MCF 10A (cell line): ENCODE results near the gene NFAT5. TPM values are rescaled to one million over a fixed set of nuclear protein-coding genes. Genes with fewer than 3 reads are reported as not detected.

Experiments
- BruUV-seq: library from RNA; stranded (reverse); fragments of 400-500 nt; replicated peaks from 2 replicates; lab custom pipeline; 2021; lab: Mats Ljungman, UMichigan
- CTCF ChIA-PET: fragments of 300-600 bp; sonication (Branson Sonifier 250); formaldehyde crosslinking; extraction: SDS; loops from one replicate; lab custom pipeline; 2021; ENCODE audit warnings: antibody characterized with exemption, inconsistent platforms; lab: Yijun Ruan, JAX
- POLR2A ChIA-PET: fragments of 300-600, 350-650 bp; sonication (Branson Sonifier 250); formaldehyde crosslinking; extraction: SDS; loops from one replicate; lab custom pipeline; 2020; ENCODE audit warnings: antibody characterized with exemption, inconsistent platforms; lab: Yijun Ruan, JAX
- DNase-seq: peaks from one replicate; pipeline ENCODE4 v3.0.0-alpha.2; 2018; ENCODE audit not compliant: unreplicated experiment
- H3K27ac Mint-ChIP-seq: one replicate; pipeline ENCODE4 v1.8.0; 2022; ENCODE audit warnings: mild to moderate bottlenecking, low read depth, mixed read lengths; ENCODE audit not compliant: unreplicated experiment
- H3K27me3 Mint-ChIP-seq: one replicate; pipeline ENCODE4 v1.8.0; 2022; ENCODE audit warnings: mixed read lengths; ENCODE audit not compliant: insufficient read depth, unreplicated experiment
- H3K36me3 Mint-ChIP-seq: one replicate; pipeline ENCODE4 v1.8.0; 2022; ENCODE audit warnings: mild to moderate bottlenecking, moderate library complexity, mixed read lengths; ENCODE audit not compliant: insufficient read depth, unreplicated experiment
- H3K4me1 Mint-ChIP-seq: one replicate; pipeline ENCODE4 v1.8.0; 2022; ENCODE audit warnings: mixed read lengths; ENCODE audit not compliant: insufficient read depth, unreplicated experiment
- H3K4me3 Mint-ChIP-seq: one replicate; pipeline ENCODE4 v1.8.0; 2022; ENCODE audit warnings: mild to moderate bottlenecking, moderate library complexity, mixed read lengths; ENCODE audit not compliant: unreplicated experiment
- H3K9me3 Mint-ChIP-seq: one replicate; pipeline ENCODE4 v1.8.0; 2022; ENCODE audit warnings: mixed read lengths; ENCODE audit not compliant: unreplicated experiment
- intact Hi-C: fragments of 100-400 bp; cut with micrococcal nuclease; formaldehyde crosslinking; loops from 2 replicates; pipeline ENCODE4 v1.14.1; 2022
- total RNA-seq: library from RNA; stranded (reverse); gene quantifications from 2 replicates; pipeline ENCODE4 v1.2.3, GENCODE V29; 2022
- TF ChIP-seq, protein P1 (sequence below): fragments of 200-600 bp; IDR thresholded peaks from one replicate; pipeline ENCODE4 v1.8.0; 2022; ENCODE audit warnings: antibody characterized with exemption, mild to moderate bottlenecking; ENCODE audit not compliant: unreplicated experiment

The NFAT5 gene
- total RNA-seq, 1 experiment from 2014 or later, result 46.4 TPM

DNA sequence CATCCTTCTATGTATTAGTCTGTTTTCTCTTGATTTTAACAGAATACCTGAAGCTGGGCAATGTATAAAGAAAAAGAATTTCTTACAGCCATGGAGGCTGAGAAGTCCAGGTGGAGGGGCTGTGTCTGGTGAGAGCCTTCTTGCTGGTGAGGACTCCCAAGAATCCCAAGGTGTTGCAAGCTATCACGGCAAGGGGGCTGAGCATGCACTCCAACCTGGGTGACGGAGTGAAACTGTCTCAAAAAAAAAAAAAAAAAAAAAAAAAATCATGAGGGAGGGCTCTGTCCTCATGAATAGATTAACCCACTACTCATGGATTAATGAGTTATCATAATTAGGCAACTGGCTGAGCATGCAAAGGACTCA, 141.2 kb downstream of the NFAT5 start:
- ChIA-PET CTCF (interaction anchor here (1.1 to 4.2 kb wide), 2 partner anchors 48 to 223 kb away, joined by 3 to 30 read pairs; partner anchors contain the start of gene NOB1), POLR2A (interaction anchor here (1.1 to 3.1 kb wide), 2 partner anchors 17 to 48 kb away, joined by 3 to 10 read pairs; partner anchors contain the start of gene NOB1)
- no peak overlapping the region for H3K4me3 Mint-ChIP-seq
- H3K27me3 Mint-ChIP-seq, result no peaks in the 10 kb centered on the region
- TF ChIP-seq, protein P1, sequence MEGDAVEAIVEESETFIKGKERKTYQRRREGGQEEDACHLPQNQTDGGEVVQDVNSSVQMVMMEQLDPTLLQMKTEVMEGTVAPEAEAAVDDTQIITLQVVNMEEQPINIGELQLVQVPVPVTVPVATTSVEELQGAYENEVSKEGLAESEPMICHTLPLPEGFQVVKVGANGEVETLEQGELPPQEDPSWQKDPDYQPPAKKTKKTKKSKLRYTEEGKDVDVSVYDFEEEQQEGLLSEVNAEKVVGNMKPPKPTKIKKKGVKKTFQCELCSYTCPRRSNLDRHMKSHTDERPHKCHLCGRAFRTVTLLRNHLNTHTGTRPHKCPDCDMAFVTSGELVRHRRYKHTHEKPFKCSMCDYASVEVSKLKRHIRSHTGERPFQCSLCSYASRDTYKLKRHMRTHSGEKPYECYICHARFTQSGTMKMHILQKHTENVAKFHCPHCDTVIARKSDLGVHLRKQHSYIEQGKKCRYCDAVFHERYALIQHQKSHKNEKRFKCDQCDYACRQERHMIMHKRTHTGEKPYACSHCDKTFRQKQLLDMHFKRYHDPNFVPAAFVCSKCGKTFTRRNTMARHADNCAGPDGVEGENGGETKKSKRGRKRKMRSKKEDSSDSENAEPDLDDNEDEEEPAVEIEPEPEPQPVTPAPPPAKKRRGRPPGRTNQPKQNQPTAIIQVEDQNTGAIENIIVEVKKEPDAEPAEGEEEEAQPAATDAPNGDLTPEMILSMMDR, result no peak
- intact Hi-C loops, result no loop called here
- H3K9me3 Mint-ChIP-seq, result no peaks in the 10 kb centered on the region
- H3K36me3 Mint-ChIP-seq, result peaks cover 56% of the 10 kb centered on the region
- BruUV-seq, result no TSS peak
- peaks cover 12% of the 10 kb centered on the region for H3K4me1 Mint-ChIP-seq
- DNase-seq, result no peak
- H3K27ac Mint-ChIP-seq, result no peak overlapping the region

DNA sequence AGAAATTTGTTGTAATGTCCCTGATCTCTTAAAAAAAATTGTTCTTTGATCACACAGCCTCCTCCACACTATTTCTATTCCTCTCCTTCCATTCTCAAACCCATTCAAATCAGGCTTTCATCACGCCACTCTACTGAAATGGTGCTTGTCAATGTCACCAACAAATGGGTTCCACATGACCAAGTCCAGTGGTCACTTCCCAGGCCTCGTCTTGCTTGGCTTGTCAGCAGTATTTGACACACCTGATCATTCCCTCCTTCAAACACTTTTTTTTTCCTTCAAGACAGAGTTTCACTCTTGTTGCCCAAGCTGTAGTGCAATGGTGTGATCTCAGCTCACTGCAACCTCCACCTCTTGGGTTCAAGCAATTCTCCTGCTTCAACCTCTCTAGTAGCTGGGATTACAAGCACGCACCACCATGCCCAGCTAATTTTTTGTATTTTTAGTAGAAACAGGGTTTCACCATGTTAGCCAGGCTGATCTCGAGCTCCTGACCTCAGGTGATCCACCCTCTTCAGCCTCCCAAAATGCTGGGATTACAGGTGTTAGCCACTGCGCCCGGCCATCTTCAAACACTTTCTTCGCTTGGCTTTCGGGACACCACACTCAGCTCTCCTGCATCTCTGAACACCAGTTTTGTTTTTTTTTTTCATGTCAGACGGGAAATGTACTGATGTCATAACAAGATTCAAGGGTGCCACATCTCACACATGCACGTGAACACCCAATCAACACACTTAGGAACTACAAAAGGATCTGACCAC, 142.3 kb downstream of the NFAT5 start:
- no peaks in the 10 kb centered on the region for H3K9me3 Mint-ChIP-seq
- H3K4me3 Mint-ChIP-seq, result no peak overlapping the region
- DNase-seq, result no peak
- no peak overlapping the region for H3K27ac Mint-ChIP-seq
- TF ChIP-seq, protein P1, result no peak
- intact Hi-C loops, result no loop called here
- peaks cover 16% of the 10 kb centered on the region for H3K4me1 Mint-ChIP-seq
- H3K27me3 Mint-ChIP-seq, result no peaks in the 10 kb centered on the region
- H3K36me3 Mint-ChIP-seq, result peaks cover 67% of the 10 kb centered on the region
- no TSS peak for BruUV-seq
- ChIA-PET CTCF (interaction anchor here (0.6 to 6.1 kb wide), 11 partner anchors 9 to 393 kb away, joined by 3 to 98 read pairs (median 7); partner anchors contain the start of genes NOB1, NQO1 and WWP2), POLR2A (interaction anchor here (0.5 to 6.5 kb wide), 6 partner anchors 10 to 970 kb away, joined by 3 to 83 read pairs (median 6); partner anchors contain the start of genes NOB1 and NQO1)

DNA sequence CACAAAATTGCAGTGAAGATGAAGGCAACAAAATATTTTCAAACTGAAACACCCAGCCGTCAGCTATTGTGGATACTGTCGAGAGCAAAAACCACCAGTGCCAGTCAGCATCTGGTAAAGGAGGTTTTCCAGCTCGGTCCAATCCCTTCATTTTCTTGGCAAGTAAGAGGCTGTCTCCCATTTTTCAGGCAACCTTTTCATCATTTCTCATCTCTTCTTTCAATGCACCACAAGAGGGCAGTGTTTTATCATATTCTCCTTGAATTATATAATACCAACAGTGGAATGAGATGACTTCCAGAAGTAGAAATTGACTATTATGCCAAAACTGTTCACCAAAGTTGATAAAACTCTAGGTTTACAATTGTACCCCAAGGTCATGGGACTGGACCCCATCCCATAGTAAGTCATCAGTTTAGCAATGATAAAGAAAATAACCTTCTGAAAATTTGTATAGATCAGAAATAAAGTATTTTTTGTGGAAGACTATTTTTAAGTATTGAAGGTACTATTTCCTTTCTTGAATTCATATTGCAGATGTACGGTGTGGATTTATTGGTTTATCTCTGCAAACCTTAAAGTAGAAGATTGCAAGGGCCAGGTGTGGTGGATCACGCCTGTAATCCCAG, 143.8 kb downstream of the NFAT5 start:
- H3K27me3 Mint-ChIP-seq, result no peaks in the 10 kb centered on the region
- peaks cover 16% of the 10 kb centered on the region for H3K4me1 Mint-ChIP-seq
- H3K27ac Mint-ChIP-seq, result no peak overlapping the region

More for the DNA sequence above, 143.8 kb downstream of the NFAT5 start:
- peaks cover 65% of the 10 kb centered on the region for H3K36me3 Mint-ChIP-seq
- POLR2A ChIA-PET, result interaction anchor here (0.7 to 6.5 kb wide), 7 partner anchors 11 to 54 kb away, joined by 3 to 83 read pairs (median 6); partner anchors contain the start of genes NOB1 and NQO1
- intact Hi-C loops, result loop anchor here (1.0 kb wide), 2 partner anchors 45 to 311 kb away; partner anchors contain the start of gene NOB1
- CTCF ChIA-PET, result interaction anchor here (0.6 to 6.1 kb wide), 21 partner anchors 11 to 316 kb away, joined by 3 to 98 read pairs (median 5); partner anchors contain the start of genes NOB1, NQO1 and WWP2
- TF ChIP-seq, protein P1, result peak; percentile 65
- H3K9me3 Mint-ChIP-seq, result no peaks in the 10 kb centered on the region
- DNase-seq, result peak; percentile 81
- no TSS peak for BruUV-seq
- no peak overlapping the region for H3K4me3 Mint-ChIP-seq
